ENCODE data around the gene TSPO.
"Not testable (repeated sequence)": the region's sequence is repeated elsewhere in the genome, so short reads cannot be mapped to it uniquely, and the experiment has no call there.

Gene TSPO

GRCh38 chr22:43151251-43152002 is at the start of gene TSPO:
Gene TSPO, plus strand, starts transcription at chr22:43151559. Its CDS starts 7,680 bp downstream, at chr22:43159239.
- peak in 1 of 2 donors; percentile 29 for DNase-seq (ENCODE audit: low read depth in 2 of 2)

DNA sequence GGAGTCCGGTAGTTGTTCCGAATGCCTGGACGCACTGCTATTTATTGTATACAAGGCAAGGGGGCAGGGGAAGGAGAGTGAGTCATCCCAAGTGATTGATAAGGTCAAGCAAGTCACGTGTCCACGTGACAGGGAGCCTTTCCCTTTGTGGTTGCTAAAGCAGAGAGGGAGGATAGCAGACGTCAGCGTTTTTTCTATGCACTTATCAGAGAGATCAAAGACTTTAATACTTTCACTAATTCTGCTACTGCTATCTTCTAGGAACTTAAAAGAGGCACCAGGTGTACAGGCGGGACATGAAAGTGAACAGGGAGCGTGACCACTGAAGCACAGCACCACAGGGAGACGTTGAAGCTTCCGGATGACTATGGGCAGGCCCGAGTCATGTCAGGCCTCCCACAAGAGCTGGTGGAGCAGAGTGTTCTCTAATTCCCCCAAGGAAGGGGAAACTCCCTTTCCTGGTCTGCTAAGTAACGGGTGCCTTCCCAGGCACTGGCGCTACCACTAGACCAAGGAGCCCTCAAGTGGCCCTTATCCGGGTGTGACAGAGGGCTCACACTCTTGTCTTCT is 47.2 kb upstream of the TSPO start:
- DNase-seq (ENCODE audit: low read depth in 2 of 2) = not testable (repeated sequence)

DNA sequence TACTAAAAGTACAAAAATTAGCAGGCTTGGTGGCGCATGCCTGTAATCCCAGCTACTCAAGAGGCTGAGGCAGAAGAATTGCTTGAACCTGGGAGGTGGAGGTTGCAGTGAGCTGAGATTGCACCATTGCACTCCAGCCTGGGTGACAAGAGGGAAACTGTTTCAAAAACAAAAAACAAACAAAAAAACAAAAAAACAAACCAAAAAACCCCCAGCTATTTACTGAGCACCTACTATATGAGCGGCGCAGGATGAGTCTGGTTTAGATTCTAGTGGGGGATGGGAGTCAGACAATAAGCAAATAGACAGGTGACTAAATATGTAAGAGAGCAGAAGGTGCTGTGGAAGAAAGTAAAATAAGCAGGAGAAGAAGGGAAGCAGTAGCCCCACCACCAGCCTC is 46.4 kb upstream of the TSPO start:
- DNase-seq (ENCODE audit: low read depth in 2 of 2) = not testable (repeated sequence)

- no peak for DNase-seq (ENCODE audit: low read depth in 2 of 2)
These were observed 45.1 kb upstream of the TSPO start for GRCh38 chr22:43106302-43106701.

GRCh38 chr22:43109511-43109910 is 41.8 kb upstream of the TSPO start:
- no peak for DNase-seq (ENCODE audit: low read depth in 2 of 2)

- no peak for DNase-seq (ENCODE audit: low read depth in 2 of 2)
These were observed 41.4 kb upstream of the TSPO start for GRCh38 chr22:43109921-43110443.

GRCh38 chr22:43110444-43110926 is 40.9 kb upstream of the TSPO start, which contains the start of gene BIK:
Gene BIK, plus strand, starts transcription at chr22:43110750. Its CDS starts 13,273 bp downstream, at chr22:43124023.
- DNase-seq (ENCODE audit: low read depth in 2 of 2) = no peak

GRCh38 chr22:43110927-43111623 is 40.3 kb upstream of the TSPO start:
- DNase-seq (ENCODE audit: low read depth in 2 of 2) = peak; percentile 15 to 18

DNA sequence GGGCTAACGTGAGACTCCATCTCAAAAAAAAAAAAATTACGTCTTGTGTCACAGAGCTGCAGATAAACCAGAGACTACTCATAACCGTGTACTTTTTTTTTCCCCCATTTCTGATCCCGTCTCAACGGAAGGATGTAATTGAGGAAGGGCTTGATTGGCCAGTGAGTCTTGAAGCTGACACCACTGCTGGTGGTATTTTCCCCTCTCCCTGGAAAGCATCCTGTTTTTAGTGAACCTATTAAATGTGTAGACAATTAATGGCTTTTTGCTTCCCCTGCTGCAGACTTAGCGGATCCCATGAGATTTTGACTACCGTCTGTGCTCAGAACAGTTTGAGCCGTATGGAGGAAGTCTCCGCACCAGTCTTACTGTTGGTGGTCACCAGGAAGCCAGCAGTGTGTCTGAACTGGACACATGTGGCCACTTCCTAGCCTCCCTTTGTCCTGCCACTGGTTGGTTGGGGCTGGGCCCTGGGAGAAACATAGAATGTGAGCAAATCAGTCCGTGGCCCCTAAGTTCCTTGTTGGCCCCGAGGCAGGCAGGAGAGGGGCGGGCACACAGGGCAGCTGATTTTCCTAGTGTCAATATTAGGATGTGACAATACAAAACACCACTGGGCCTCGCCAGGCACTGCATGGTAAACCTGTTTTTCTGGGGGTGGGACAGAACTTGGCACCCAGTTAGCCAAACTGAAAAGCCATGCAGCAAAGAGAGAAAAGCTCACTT is 37.7 kb upstream of the TSPO start:
- no peak for DNase-seq (ENCODE audit: low read depth in 2 of 2)

- DNase-seq (ENCODE audit: low read depth in 2 of 2) = no peak
These were observed 36.4 kb upstream of the TSPO start for GRCh38 chr22:43114958-43115357.

GRCh38 chr22:43116932-43117331 is 34.4 kb upstream of the TSPO start:
- no peak for DNase-seq (ENCODE audit: low read depth in 2 of 2)

GRCh38 chr22:43118024-43118849 is 33.1 kb upstream of the TSPO start:
- no peak for DNase-seq (ENCODE audit: low read depth in 2 of 2)

- DNase-seq (ENCODE audit: low read depth in 2 of 2) = no peak
These were observed 32.4 kb upstream of the TSPO start for GRCh38 chr22:43118953-43119458.

DNA sequence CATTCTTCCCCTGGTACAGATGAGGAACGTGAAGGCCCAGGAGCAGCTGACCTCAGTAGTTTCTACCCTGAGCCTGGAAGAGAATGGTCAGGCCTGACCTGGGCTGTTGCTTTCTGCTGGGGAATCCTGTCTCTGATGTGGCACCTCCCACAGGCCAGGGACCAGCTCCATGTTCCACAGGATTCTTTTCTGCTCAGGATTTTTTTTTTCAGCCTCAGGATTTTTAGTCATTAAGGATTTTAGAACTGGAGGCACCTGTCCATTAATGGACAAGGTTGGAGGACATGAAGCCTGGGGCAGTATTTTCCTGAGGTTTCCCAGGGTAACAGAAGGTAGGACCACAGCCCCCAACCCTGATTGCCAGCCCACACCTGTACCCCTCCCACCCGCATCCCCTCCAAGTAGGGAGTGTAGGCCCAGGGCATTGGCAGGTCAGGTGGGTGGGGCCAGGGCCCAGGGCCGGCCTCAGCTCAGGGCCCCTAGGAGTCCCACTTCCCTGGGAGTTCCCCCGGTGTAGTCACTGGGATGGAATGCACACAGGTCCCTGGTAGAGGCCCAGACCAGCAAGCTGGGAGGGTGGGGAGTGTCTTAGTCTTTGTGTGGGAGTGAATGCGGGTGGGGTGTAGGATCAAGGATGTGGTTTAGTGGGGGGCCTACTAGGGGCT is 24.7 kb upstream of the TSPO start:
- DNase-seq (ENCODE audit: low read depth in 2 of 2) = no peak

DNA sequence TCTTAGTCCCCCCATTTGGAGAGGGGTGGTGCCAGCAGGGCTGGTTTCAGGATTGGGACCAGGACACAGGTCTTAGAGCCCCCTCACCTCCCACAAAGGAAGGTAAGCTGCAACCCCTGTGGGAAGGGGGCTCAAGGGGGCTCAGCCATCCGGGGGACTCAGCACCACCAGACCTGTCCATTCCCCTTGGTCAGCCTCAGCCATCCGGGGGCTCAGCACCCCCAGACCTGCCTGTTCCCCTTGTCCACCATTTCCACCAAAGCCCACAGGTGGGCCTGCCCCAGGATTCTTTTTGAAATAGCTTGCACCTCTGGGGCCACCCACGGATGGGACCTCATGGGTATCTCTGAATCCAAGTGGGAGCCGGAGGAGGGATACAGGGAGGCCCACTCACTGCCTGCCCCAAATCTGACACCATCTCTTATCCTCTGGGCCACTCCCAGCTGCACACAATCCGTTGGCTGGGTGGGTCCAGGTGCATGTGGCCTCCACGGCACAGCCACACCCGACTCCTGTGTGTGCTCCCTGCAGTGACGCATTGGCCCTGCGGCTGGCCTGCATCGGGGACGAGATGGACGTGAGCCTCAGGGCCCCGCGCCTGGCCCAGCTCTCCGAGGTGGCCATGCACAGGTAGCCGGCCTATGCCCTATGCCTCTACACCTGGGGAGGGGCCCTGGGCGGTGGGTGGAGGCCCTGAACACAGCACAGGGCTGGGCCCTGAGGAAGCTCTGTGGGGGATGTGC is 24.0 kb upstream of the TSPO start:
- DNase-seq (ENCODE audit: low read depth in 2 of 2) = no peak

GRCh38 chr22:43128116-43128515 is 23.2 kb upstream of the TSPO start:
- no peak for DNase-seq (ENCODE audit: low read depth in 2 of 2)

GRCh38 chr22:43128928-43129424 is 22.4 kb upstream of the TSPO start:
- no peak for DNase-seq (ENCODE audit: low read depth in 2 of 2)

DNA sequence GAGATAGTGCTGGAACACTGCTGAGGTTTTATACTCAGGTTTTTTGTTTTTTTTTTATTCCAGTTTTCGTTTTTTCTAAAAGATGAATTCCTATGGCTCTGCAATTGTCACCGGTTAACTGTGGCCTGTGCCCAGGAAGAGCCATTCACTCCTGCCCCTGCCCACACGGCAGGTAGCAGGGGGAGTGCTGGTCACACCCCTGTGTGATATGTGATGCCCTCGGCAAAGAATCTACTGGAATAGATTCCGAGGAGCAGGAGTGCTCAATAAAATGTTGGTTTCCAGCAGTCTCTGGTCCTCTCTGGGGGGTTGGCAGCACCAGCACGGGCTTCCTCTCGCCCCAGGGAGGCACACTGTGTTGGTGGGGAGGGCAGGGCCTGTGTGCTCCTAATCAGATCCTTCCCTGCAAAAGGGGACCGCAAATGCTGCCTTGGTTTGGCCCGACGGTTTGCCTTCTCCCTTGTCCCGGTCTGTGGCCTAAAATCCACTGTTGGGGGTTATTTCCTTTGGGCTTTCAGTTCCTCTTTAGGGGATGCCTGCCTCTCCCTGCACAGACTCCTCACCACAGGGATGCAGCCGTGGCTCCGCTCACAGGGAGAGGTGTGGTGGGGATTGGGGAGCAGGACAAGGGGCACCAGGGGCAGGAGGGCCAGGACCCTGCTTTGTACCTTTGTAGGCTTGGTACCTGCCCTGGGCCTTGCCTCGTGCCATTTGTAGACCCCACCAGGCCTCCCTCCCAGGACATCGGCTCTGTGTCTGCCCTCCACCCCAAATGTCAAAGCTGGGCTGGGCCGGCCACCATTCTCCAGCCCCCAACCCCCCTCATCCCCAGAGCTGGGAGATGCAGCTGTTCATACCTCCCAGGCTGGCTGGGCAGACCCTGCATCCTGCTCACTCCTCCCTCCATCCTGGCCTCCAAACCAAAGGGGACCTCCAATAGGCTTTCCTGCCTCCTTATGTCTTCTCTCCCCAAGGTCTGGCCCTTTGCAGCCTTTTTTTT is 21.6 kb upstream of the TSPO start:
- no peak for DNase-seq (ENCODE audit: low read depth in 2 of 2)

Data from stimulated activated CD8-positive, alpha-beta memory T cell treated with anti-CD3 and anti-CD28 coated beads, Interleukin-15, amount 100 ng/mL, for 4 hours (primary cell).